ENCODE data around the gene VWA8.
"Not testable (repeated sequence)": the region's sequence is repeated elsewhere in the genome, so short reads cannot be mapped to it uniquely, and the experiment has no call there.

Gene VWA8

GRCh38 chr13:41543664-41544300 lies 417.1 kb downstream of the VWA8 start:
- no peaks in the 10 kb centered on the region for H3K79me2 ChIP-seq (ENCODE audit: control insufficient read depth, low read length)
- peaks cover 17% of the 10 kb centered on the region; the same call in 1 of the 2 replicates for H3K9me3 ChIP-seq (ENCODE audit: control insufficient read depth, insufficient read depth, low read length)
- H3K36me3 ChIP-seq (ENCODE audit: control insufficient read depth, low read length) = no peaks in the 10 kb centered on the region
- H3K4me1 ChIP-seq (ENCODE audit: control insufficient read depth, low read length) = no peaks in the 10 kb centered on the region
- no peaks in the 10 kb centered on the region for H3K27me3 ChIP-seq (ENCODE audit: control insufficient read depth, low read length)
- H3F3A ChIP-seq (ENCODE audit: control insufficient read depth, insufficient read depth) = no peaks in the 10 kb centered on the region
- no peaks in the 10 kb centered on the region for H3K9me2 ChIP-seq (replicated peaks; ENCODE audit: control insufficient read depth, low read length)
- no peak overlapping the region for H3K4me2 ChIP-seq (ENCODE audit: low read length)
- H4K20me1 ChIP-seq (ENCODE audit: control insufficient read depth, insufficient read depth, low read depth, low read length) = no peaks in the 10 kb centered on the region
- no peak overlapping the region for H3K27ac ChIP-seq (ENCODE audit: low read depth, low read length)
- H3K4me3 ChIP-seq (ENCODE audit: low read length) = no peak overlapping the region
- TF ChIP-seq EZH2phosphoT487 (IDR thresholded peaks at IDR 0.05; ENCODE audit: borderline replicate concordance, low read length) = no peak
- no peak for TF ChIP-seq CTCF (IDR thresholded peaks at IDR 0.05; ENCODE audit: low read depth, low read length, poor library complexity, severe bottlenecking)

- peaks cover 17% of the 10 kb centered on the region; the same call in 1 of the 2 replicates for H3K9me3 ChIP-seq (ENCODE audit: control insufficient read depth, insufficient read depth, low read length)
- H3K79me2 ChIP-seq (ENCODE audit: control insufficient read depth, low read length); H3K27ac ChIP-seq (ENCODE audit: low read depth, low read length); H3K4me1 ChIP-seq (ENCODE audit: control insufficient read depth, low read length); H3K4me2 ChIP-seq (ENCODE audit: low read length); H3F3A ChIP-seq (ENCODE audit: control insufficient read depth, insufficient read depth); H4K20me1 ChIP-seq (ENCODE audit: control insufficient read depth, insufficient read depth, low read depth, low read length); H3K9me2 ChIP-seq (replicated peaks; ENCODE audit: control insufficient read depth, low read length); H3K4me3 ChIP-seq (ENCODE audit: low read length); H3K27me3 ChIP-seq (ENCODE audit: control insufficient read depth, low read length); H3K36me3 ChIP-seq (ENCODE audit: control insufficient read depth, low read length): not testable (repeated sequence)
These were observed 418.1 kb downstream of the VWA8 start for GRCh38 chr13:41542799-41543198.

GRCh38 chr13:41542281-41542680 lies 418.6 kb downstream of the VWA8 start:
- no peaks in the 10 kb centered on the region for H3K9me2 ChIP-seq (replicated peaks; ENCODE audit: control insufficient read depth, low read length)
- no peak overlapping the region for H3K4me2 ChIP-seq (ENCODE audit: low read length)
- TF ChIP-seq CTCF (IDR thresholded peaks at IDR 0.05; ENCODE audit: low read depth, low read length, poor library complexity, severe bottlenecking) (no peak), EZH2phosphoT487 (IDR thresholded peaks at IDR 0.05; ENCODE audit: borderline replicate concordance, low read length) (no peak)
- no peaks in the 10 kb centered on the region for H4K20me1 ChIP-seq (ENCODE audit: control insufficient read depth, insufficient read depth, low read depth, low read length)
- H3K4me1 ChIP-seq (ENCODE audit: control insufficient read depth, low read length) = no peaks in the 10 kb centered on the region
- H3K27me3 ChIP-seq (ENCODE audit: control insufficient read depth, low read length) = no peaks in the 10 kb centered on the region
- H3K9me3 ChIP-seq (ENCODE audit: control insufficient read depth, insufficient read depth, low read length) = peaks cover 17% of the 10 kb centered on the region; the same call in 1 of the 2 replicates
- no peak overlapping the region for H3K4me3 ChIP-seq (ENCODE audit: low read length)
- no peaks in the 10 kb centered on the region for H3F3A ChIP-seq (ENCODE audit: control insufficient read depth, insufficient read depth)
- H3K27ac ChIP-seq (ENCODE audit: low read depth, low read length) = no peak overlapping the region
- no peaks in the 10 kb centered on the region for H3K36me3 ChIP-seq (ENCODE audit: control insufficient read depth, low read length)
- no peaks in the 10 kb centered on the region for H3K79me2 ChIP-seq (ENCODE audit: control insufficient read depth, low read length)

GRCh38 chr13:41541142-41541938 lies 419.6 kb downstream of the VWA8 start:
- TF ChIP-seq CTCF (IDR thresholded peaks at IDR 0.05; ENCODE audit: low read depth, low read length, poor library complexity, severe bottlenecking) (no peak), EZH2phosphoT487 (IDR thresholded peaks at IDR 0.05; ENCODE audit: borderline replicate concordance, low read length) (no peak)
- Histone ChIP-seq H3K79me2 (ENCODE audit: control insufficient read depth, low read length) (no peaks in the 10 kb centered on the region), H3K9me3 (ENCODE audit: control insufficient read depth, insufficient read depth, low read length) (peaks cover 17% of the 10 kb centered on the region; the same call in 1 of the 2 replicates), H3K36me3 (ENCODE audit: control insufficient read depth, low read length) (no peaks in the 10 kb centered on the region), H3K27ac (ENCODE audit: low read depth, low read length) (no peak overlapping the region), H3K4me1 (ENCODE audit: control insufficient read depth, low read length) (no peaks in the 10 kb centered on the region), H3K9me2 (replicated peaks; ENCODE audit: control insufficient read depth, low read length) (no peaks in the 10 kb centered on the region), H4K20me1 (ENCODE audit: control insufficient read depth, insufficient read depth, low read depth, low read length) (no peaks in the 10 kb centered on the region), H3K4me2 (ENCODE audit: low read length) (no peak overlapping the region), H3K4me3 (ENCODE audit: low read length) (no peak overlapping the region), H3K27me3 (ENCODE audit: control insufficient read depth, low read length) (no peaks in the 10 kb centered on the region), H3F3A (ENCODE audit: control insufficient read depth, insufficient read depth) (no peaks in the 10 kb centered on the region)

GRCh38 chr13:41540240-41540639 lies 420.7 kb downstream of the VWA8 start:
- not testable (repeated sequence) for H3K79me2 ChIP-seq (ENCODE audit: control insufficient read depth, low read length); H3F3A ChIP-seq (ENCODE audit: control insufficient read depth, insufficient read depth); H3K9me2 ChIP-seq (replicated peaks; ENCODE audit: control insufficient read depth, low read length); H3K36me3 ChIP-seq (ENCODE audit: control insufficient read depth, low read length); H3K27ac ChIP-seq (ENCODE audit: low read depth, low read length); H3K4me3 ChIP-seq (ENCODE audit: low read length); H3K4me2 ChIP-seq (ENCODE audit: low read length); H3K27me3 ChIP-seq (ENCODE audit: control insufficient read depth, low read length); H3K4me1 ChIP-seq (ENCODE audit: control insufficient read depth, low read length); H4K20me1 ChIP-seq (ENCODE audit: control insufficient read depth, insufficient read depth, low read depth, low read length)
- peaks cover 17% of the 10 kb centered on the region; the same call in 1 of the 2 replicates for H3K9me3 ChIP-seq (ENCODE audit: control insufficient read depth, insufficient read depth, low read length)
